ENCODE data around the gene NDST4.

The NDST4 gene

DNA sequence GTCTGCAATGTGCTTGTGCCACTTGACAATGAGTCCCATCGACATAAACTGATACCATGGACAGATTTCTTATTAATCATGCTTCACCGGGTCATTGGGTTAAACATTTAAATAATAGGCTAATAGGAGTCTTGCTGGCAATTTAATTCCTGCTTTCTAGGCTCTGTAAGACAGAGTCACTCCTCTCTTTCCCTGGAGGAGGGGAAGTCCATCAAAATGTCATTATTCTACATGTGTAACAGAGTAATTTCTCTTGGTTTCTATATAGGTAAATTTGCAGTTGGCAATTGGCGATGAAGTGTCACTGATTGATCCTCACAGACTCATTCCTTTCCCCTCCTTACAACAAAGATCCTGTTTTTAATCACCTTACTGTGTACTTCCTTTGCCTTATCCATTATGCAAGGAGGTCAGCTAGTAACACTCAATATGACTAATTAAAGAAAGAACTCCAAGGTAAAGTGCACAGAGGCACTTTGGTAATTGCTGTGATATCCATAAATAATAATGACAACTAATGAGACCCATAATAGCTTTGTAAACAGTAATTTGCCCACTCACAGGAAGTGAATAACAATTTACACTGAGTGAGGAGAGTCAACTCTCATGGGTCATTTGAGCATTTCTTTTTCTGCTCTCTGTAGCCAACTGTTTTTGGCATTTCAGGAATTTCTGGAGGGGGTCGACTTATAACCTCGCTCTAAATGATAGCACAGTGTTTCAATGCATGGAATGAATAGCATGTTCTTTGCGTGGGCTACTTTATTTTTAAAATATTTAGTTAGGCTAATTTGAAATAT is 330.8 kb downstream of the NDST4 start:
- DNase-seq = no peak

DNA sequence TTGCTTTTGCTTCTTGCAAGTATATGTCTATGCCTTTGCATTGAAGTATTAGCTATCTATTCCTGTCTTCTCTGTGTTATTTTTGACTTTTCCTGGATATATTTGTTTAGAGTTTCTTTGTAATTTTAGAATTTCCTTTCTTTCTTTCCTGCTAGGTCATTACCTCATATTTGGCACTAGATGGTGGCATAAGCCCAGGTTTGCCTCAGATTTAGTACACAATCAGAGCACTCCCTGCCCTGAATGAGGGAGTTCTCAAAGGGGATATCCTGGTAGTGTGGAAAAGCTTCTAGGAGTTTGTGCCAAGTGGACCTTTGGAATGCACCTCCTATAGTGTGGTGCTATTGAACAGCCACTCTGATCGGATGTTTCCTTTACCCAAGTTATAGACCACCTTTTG is 333.2 kb downstream of the NDST4 start:
- DNase-seq = no peak
